H1 (cell line): Measurements from ENCODE around the gene E2F3. TPM values are rescaled to one million over a fixed set of nuclear protein-coding genes. Genes with fewer than 3 reads are reported as not detected.
A peak's percentile ranks its signal among the peaks of the same experiment; 100 is the strongest.

Experiments used
- JUN ChIP-seq: IDR thresholded peaks from 2 replicates; pipeline ENCODE4 v1.6.1; 2011; ENCODE audit warnings: low read depth, mild to moderate bottlenecking, improper control_type of control experiment, low read length
- TAF7 ChIP-seq: optimal IDR thresholded peaks from 2 replicates; pipeline ENCODE3; 2011; ENCODE audit warnings: low read depth, mild to moderate bottlenecking, inconsistent platforms, low read length, moderate library complexity, borderline replicate concordance
- TBP ChIP-seq: IDR thresholded peaks from 2 replicates; pipeline ENCODE4 v1.6.1; 2011; ENCODE audit warnings: low read depth, low read length, improper control_type of control experiment
- polyA plus RNA-seq, 7 experiments: library from polyadenylated mRNA; depleted of rRNA in 3 of 7; stranded (reverse) in 5 of 7; unstranded in 2 of 7; fragments of >200 nt in 5 of 7; fragments of 200-250 nt in 2 of 7; gene quantifications; 1 replicate in 5 of 7; 2 replicates in 1 of 7; 4 replicates in 1 of 7; pipeline versions ENCODE4 v1.2.1 to v1.2.3, GENCODE V29; 2011 to 2013; ENCODE audit warnings: missing spikeins in 2 of 7, mixed read lengths in 2 of 7
- total RNA-seq: library from RNA; stranded (reverse); fragmentation: NEBNext Ultra II Directional; extraction: Animal tissue kit (Norgen Biotek cat#: 25700); gene quantifications from 2 replicates; pipeline ENCODE4 v1.2.1, GENCODE V29; 2021

The E2F3 gene
- total and polyA plus RNA-seq, 2 of the 8 experiments (the other 6 are each of a cell fraction or from before 2014, with no cell fraction given), result 14.9 to 42.2 TPM

- TF ChIP-seq TAF7 (peak; percentile 84), TBP (peak; percentile 86), JUN (no peak)
Measured at GRCh38 chr6:20534295-20535262, 132.9 kb downstream of the E2F3 start, which contains the start of gene CDKAL1 (continued).
